ENCODE results near the gene PRLR. TPM values are rescaled to one million over a fixed set of nuclear protein-coding genes. Genes with fewer than 3 reads are reported as not detected.

PRLR gene
- total RNA-seq, 1 donor from 2014 or later, result 5.7 TPM

DNA sequence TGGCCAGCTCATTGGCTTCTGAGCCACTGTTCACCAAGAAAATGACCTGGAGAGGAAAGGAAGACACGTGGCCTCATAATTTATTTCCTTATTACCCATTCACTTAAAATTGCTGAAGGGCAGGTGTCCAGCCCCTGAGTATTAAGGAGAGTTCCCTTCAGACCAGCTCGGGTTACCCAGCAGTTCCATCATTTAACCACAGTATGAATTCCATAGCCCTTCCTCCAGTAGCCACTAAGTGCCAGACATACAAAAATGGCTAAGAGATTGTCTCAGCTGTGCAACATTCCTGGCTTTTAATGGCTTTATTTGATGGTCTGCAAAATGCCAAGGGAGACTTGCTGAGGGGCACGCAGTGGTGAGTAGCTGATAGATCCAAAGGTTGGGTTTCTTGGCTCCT is 195.0 kb downstream of the PRLR start:
- no peak for DNase-seq (ENCODE audit: low spot score, unreplicated experiment)
- TF ChIP-seq, protein P1, sequence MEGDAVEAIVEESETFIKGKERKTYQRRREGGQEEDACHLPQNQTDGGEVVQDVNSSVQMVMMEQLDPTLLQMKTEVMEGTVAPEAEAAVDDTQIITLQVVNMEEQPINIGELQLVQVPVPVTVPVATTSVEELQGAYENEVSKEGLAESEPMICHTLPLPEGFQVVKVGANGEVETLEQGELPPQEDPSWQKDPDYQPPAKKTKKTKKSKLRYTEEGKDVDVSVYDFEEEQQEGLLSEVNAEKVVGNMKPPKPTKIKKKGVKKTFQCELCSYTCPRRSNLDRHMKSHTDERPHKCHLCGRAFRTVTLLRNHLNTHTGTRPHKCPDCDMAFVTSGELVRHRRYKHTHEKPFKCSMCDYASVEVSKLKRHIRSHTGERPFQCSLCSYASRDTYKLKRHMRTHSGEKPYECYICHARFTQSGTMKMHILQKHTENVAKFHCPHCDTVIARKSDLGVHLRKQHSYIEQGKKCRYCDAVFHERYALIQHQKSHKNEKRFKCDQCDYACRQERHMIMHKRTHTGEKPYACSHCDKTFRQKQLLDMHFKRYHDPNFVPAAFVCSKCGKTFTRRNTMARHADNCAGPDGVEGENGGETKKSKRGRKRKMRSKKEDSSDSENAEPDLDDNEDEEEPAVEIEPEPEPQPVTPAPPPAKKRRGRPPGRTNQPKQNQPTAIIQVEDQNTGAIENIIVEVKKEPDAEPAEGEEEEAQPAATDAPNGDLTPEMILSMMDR (IDR thresholded peaks at IDR 0.05; ENCODE audit: unreplicated experiment), result no peak
- no peaks in the 10 kb centered on the region for H3K36me3 Mint-ChIP-seq (ENCODE audit: insufficient read depth)
- no peak overlapping the region for H3K27ac Mint-ChIP-seq
- no peak overlapping the region for H3K4me3 Mint-ChIP-seq (ENCODE audit: low read depth)
- no peaks in the 10 kb centered on the region for H3K27me3 Mint-ChIP-seq
- H3K9me3 Mint-ChIP-seq (ENCODE audit: low read depth), result no peaks in the 10 kb centered on the region
- peaks cover 3% of the 10 kb centered on the region for H3K4me1 Mint-ChIP-seq (ENCODE audit: low read depth)

DNA sequence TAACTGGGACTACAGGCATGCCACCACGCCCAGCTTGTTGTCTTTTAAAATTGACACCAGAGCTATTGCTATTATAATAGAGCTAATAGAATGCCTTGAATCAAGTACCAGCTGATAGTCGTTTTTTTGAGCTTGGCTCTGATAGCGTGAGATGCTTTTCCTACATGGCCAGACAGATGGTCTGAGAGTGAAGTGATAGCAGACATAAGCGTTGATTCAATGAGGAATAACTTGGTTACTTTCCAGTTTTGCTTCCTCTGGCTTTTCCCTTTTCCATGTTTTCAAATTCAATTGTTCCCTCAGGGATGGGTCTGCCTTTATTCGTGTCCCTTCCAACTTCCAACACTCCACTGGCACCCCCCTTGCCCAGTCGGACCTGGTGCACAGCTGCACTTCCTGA is 197.9 kb downstream of the PRLR start:
- H3K27ac Mint-ChIP-seq, result no peak overlapping the region
- peaks cover 2% of the 10 kb centered on the region for H3K27me3 Mint-ChIP-seq
- no peak overlapping the region for H3K4me3 Mint-ChIP-seq (ENCODE audit: low read depth)
- H3K36me3 Mint-ChIP-seq (ENCODE audit: insufficient read depth), result no peaks in the 10 kb centered on the region
- TF ChIP-seq, protein P1 (IDR thresholded peaks at IDR 0.05; ENCODE audit: unreplicated experiment), result no peak
- no peaks in the 10 kb centered on the region for H3K9me3 Mint-ChIP-seq (ENCODE audit: low read depth)
- no peak for DNase-seq (ENCODE audit: low spot score, unreplicated experiment)
- no peaks in the 10 kb centered on the region for H3K4me1 Mint-ChIP-seq (ENCODE audit: low read depth)

- Mint-ChIP-seq H3K9me3 (ENCODE audit: low read depth) (no peaks in the 10 kb centered on the region), H3K4me3 (ENCODE audit: low read depth) (no peak overlapping the region), H3K36me3 (ENCODE audit: insufficient read depth) (no peaks in the 10 kb centered on the region), H3K27ac (no peak overlapping the region), H3K27me3 (peaks cover 2% of the 10 kb centered on the region), H3K4me1 (ENCODE audit: low read depth) (peaks cover 2% of the 10 kb centered on the region)
- TF ChIP-seq, protein P1 (IDR thresholded peaks at IDR 0.05; ENCODE audit: unreplicated experiment), result no peak
- DNase-seq (ENCODE audit: low spot score, unreplicated experiment), result no peak
Measured at GRCh38 chr5:35031276-35031675, 199.0 kb downstream of the PRLR start.

- no peak for DNase-seq (ENCODE audit: low spot score, unreplicated experiment)
- Mint-ChIP-seq H3K36me3 (ENCODE audit: insufficient read depth) (no peaks in the 10 kb centered on the region), H3K4me1 (ENCODE audit: low read depth) (peaks cover 2% of the 10 kb centered on the region), H3K27me3 (peaks cover 2% of the 10 kb centered on the region), H3K4me3 (ENCODE audit: low read depth) (no peak overlapping the region), H3K27ac (no peak overlapping the region), H3K9me3 (ENCODE audit: low read depth) (no peaks in the 10 kb centered on the region)
- TF ChIP-seq, protein P1 (IDR thresholded peaks at IDR 0.05; ENCODE audit: unreplicated experiment), result no peak
Measured at GRCh38 chr5:35030426-35031100, 199.7 kb downstream of the PRLR start.

GRCh38 chr5:35029333-35029732 is 201.0 kb downstream of the PRLR start:
- H3K36me3 Mint-ChIP-seq (ENCODE audit: insufficient read depth), result no peaks in the 10 kb centered on the region
- no peak overlapping the region for H3K4me3 Mint-ChIP-seq (ENCODE audit: low read depth)
- no peaks in the 10 kb centered on the region for H3K9me3 Mint-ChIP-seq (ENCODE audit: low read depth)
- H3K27ac Mint-ChIP-seq, result no peak overlapping the region
- H3K27me3 Mint-ChIP-seq, result peaks cover 2% of the 10 kb centered on the region
- no peak for DNase-seq (ENCODE audit: low spot score, unreplicated experiment)
- TF ChIP-seq, protein P1 (IDR thresholded peaks at IDR 0.05; ENCODE audit: unreplicated experiment), result no peak
- peaks cover 2% of the 10 kb centered on the region for H3K4me1 Mint-ChIP-seq (ENCODE audit: low read depth)

Measured in progenitor cell of endocrine pancreas (in vitro differentiated cells).